Renal pelvis (tissue), 4 donors: ENCODE measurements around the gene SLC39A11. TPM values are rescaled to one million over a fixed set of nuclear protein-coding genes. Genes with fewer than 3 reads are reported as not detected.

ENCODE experiments used
- DNase-seq: peaks from one replicate; pipeline ENCODE4 v3.0.0-alpha.2; 2013
- polyA plus RNA-seq, 3 donors: library from polyadenylated mRNA; unstranded; fragments of 120-200 nt; gene quantifications; one replicate each; pipeline ENCODE4 v1.2.1, GENCODE V29; 2013; ENCODE audit not compliant: insufficient read length in 3 of 3

Gene SLC39A11
- polyA plus RNA-seq, 3 donors: 27.6 to 31.5 (median 30.7) TPM

- DNase-seq: no peak
These were observed 113.8 kb downstream of the SLC39A11 start for GRCh38 chr17:72978593-72979218.

GRCh38 chr17:72977771-72978417 is 114.6 kb downstream of the SLC39A11 start:
- DNase-seq: no peak

- peak; percentile 62 for DNase-seq
These were observed 115.3 kb downstream of the SLC39A11 start for GRCh38 chr17:72976971-72977770.

DNA sequence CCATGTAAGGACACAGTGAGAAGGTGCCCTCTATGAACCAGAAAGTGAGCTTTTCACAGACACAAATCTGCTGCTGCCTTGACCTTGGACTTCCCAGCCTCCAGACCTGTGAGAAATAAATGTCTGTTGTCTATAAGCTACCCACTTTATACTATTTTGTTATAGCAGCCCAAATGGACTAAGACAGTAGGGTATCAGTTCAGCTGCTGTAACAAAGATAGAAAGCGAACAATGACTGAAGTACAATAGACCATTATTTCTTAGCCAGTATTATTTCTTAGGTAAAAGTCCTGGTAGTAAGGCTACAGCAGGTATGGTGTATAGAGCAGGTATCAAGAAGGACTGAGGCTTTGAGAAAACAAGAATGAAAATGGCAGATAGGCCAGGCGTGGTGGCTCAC is 117.0 kb downstream of the SLC39A11 start:
- no peak for DNase-seq

DNA sequence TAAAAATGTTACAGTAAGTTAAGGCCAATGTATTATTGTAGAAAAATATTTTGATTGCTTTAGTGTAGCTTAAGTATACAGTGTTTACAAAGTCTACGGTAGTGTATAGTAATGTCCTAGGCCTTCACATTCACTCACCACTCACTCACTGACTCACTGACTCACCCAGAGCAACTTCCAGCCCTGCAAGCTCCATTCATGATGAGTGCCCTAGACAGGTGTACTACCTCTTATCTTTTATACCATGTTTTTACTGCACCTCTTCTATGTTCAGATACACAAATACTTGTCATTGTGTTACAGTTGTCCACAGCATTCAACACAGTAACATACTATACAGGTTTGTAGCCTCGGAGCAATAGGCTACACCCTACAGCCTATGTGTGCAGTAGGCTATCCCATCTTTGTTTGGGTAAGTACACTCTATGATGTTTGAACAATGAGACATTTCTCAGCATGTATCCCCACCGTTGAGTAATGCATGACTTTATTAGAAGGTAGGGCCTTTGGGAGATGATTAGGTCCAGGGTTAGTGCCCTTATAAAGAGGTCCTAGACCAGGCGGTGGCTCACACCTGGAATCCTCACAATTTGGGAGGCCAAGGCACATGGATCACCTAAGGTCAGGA is 117.8 kb downstream of the SLC39A11 start:
- DNase-seq: no peak

DNA sequence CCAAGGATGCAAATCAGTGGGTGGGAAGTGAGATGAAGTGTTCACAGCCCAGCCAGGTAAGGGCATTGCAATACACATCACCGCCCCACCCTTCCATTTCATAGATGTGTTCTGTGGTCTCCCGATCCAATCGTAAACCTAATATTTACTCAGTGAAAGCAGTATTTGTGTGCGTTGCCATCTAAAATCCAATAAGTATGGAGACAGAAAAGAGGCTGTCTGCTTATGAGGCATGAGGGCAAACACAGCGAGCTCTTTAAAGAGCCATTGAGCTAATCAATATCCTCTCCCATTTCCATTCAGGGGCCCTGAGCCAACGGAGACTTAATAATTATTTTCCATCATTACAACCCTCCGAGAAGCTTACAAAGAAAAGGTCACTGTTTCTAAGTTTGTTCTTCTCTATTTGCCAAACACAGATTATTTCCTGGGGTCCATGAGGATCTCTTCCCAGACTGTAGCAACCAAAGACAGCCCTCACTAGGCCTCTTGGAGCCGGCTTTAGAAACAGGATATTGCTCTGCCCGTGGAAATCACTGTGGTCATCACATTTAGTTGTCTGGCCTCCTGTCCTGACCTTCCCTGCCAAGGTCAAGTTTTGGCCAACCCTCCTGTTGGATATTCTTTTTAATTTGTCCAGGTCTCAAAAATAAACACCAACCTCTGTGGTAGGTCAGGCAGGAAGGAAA is 120.1 kb downstream of the SLC39A11 start:
- no peak for DNase-seq

- peak; percentile 31 for DNase-seq
These were observed 121.1 kb downstream of the SLC39A11 start for GRCh38 chr17:72971226-72971880.

DNA sequence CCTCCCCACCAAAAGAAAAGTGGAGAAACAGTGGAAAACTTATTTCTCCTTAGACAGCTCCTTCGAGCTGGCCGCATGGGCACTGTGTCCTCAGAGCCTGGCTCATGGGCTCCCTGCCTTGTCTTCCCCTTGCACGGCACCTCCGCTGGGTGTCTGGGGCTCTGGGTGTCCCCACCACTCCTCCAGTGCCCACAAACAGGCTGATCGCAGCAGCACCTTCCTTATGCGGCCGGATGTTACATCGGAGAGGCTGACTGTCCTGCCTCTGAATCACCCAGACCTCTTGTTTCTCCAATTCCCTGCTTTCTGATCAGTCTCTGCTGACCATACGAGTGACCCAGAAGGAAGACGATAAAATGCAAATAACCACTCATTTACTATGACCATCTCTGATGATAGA is 121.7 kb downstream of the SLC39A11 start:
- no peak for DNase-seq

DNA sequence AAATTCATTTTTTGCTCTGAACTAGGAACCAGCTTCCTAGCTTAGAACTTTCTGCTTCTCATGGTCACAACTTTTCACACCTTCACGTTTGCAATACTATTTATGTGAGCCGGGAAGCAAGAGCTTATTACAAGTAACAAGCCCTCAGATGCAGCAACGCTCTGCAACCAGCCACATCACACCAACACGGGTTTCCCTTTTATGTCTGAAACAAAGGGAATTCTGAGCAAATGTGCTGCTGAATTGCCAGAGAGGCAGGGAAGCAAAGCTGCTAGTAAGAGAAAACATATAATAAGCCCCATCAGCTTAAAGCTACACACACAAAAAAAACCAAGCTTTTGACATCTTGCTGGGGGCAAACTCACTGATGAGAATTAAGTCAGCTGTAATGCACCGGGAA is 122.2 kb downstream of the SLC39A11 start:
- DNase-seq: no peak

DNA sequence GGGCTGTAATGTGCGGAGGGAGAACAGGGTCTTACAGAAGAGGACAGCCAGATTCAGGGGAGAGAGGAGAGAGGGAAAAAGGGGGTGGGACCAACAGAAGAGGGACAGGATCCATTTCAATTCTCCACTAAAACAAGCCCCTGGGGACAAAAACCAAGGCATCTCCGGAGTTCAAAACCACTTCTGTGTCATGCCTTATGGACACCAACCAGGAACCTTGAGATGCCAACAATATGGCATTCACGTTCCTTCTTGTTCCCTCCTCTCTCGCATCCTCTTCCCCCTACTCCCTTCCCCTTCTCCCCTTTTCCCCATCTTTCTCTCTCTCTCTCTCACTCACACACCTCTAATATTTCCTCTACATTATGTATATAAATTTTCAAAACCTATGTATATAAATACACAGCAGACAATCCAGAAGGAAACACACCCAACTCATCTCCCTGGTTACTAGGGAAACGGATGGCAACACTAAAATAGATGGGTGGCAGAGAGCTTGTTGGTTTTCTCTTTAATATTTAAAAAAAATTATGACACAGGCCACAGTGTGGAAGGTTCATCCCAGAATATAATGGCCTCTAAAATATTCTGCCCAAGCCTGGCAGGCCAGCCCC is 123.1 kb downstream of the SLC39A11 start:
- DNase-seq: no peak

DNA sequence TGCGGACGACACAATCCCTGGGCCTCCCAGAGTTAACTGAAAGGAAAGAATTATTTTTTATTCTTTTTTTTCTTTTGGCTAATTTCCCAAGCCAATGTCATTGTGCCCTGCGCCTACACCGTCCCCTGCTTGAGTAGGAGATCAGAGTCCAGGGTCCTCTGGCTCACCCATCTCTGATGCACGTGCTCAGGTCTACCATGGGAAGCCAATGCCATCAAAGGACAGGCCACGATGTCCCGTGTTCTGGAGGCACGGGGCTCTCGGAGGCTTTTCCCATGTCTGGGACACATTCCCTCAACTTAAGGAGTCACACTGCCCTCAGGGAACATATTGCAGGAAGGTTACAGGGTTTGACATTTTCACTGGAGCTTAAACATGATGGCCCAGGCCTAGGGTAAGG is 123.7 kb downstream of the SLC39A11 start:
- no peak for DNase-seq

GRCh38 chr17:72967977-72968585 is 124.4 kb downstream of the SLC39A11 start:
- DNase-seq: no peak

- no peak for DNase-seq
These were observed 125.1 kb downstream of the SLC39A11 start for GRCh38 chr17:72967277-72967970.

- DNase-seq: no peak
These were observed 130.4 kb downstream of the SLC39A11 start for GRCh38 chr17:72962106-72962505.

DNA sequence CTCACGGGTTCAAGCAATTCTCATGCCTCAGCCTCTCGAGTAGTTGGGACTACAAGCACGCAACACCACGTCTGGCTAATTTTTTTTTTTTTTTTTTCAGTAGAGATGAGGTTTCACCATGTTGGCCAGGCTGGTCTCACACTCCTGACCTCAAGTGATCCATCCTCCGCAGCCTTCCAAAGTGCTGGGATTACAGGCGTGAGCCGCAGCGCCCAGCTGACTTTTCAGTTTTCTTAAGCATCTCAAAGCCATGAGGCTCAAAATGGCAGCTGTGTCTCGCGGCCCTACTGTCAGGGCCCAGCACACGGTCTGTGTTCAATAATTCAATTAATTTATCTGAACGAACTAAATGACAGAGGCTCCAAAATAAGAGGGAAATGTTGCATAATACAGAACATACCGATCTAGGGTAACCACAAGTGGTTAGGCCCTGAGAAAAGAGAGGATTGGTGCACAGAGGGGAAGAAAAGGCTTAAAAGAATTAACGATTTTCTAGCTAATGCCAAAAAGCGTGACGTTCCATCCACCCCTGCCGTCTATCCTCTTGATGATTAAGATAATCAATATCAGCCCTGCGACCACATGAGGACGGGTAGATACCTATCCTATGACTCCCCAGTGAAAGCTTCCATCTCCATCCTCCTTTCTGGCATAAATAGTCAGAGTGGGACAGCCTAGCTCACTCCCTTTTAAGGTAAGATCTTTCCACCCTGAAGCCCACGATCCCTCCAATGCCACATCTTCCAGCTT is 136.9 kb downstream of the SLC39A11 start:
- DNase-seq: no peak

DNA sequence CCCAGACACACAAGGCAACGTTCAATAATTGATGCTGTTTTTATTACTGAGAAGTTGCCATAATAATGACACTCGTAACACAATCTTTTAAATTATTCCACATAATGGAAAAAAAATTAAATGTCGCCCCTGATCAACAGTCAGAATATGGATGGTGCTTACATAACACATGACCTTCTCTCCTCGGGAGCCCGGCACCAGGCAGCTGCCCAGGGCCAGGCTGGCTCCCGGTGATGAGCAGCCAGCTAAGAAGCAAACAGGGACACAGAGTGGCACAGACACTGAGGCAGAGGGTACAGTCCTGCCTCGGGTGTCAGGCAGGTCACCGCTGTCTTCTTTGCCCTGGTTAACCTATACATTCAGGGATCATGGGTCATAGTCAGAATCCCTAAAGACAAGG is 137.9 kb downstream of the SLC39A11 start:
- DNase-seq: no peak

GRCh38 chr17:72953621-72954020 is 138.9 kb downstream of the SLC39A11 start:
- no peak for DNase-seq

DNA sequence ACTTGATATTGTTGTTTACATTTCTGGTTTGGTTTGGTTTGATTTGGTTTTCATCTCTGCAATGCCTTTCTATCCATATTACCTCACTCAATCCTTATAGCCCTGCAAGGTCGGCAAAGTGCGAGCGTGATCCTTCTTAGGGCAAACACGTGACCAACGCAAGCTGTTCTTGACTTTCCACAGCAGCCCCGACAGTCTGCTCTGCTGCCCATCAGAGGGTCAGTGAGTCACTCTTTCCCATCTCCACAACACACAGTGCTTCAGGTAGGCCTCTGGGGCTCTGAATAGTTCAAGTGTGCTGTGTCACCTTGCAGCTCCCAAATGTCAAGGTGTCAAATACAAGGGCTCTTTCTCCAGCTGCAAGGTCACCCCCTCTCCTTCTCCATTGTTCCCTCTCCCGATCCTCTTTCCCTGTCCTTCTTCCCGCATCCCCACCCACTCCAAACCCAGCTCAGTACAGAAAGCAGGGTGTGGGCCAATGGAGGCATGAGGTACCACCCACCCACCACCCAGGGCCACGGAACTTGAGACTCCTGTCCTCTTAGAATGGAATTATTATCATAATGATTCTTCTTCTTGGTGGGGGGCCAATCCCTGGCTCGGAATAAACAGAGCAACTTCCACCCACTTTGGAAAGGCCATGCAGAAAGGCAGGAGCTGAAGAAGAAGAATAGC is 139.7 kb downstream of the SLC39A11 start:
- DNase-seq: no peak

- DNase-seq: no peak
These were observed 140.3 kb downstream of the SLC39A11 start for GRCh38 chr17:72952220-72952619.
